HG03175 (cell line): ENCODE data around the gene C1orf35.
A peak's percentile ranks its signal among the peaks of the same experiment; 100 is the strongest.

Source experiments
- ATAC-seq: cut with Tn5 transposase; IDR thresholded peaks from one replicate; pipeline ENCODE4 v1.9.1; 2021; ENCODE audit warnings: mild to moderate bottlenecking, moderate library complexity; ENCODE audit not compliant: unreplicated experiment

Gene C1orf35

DNA sequence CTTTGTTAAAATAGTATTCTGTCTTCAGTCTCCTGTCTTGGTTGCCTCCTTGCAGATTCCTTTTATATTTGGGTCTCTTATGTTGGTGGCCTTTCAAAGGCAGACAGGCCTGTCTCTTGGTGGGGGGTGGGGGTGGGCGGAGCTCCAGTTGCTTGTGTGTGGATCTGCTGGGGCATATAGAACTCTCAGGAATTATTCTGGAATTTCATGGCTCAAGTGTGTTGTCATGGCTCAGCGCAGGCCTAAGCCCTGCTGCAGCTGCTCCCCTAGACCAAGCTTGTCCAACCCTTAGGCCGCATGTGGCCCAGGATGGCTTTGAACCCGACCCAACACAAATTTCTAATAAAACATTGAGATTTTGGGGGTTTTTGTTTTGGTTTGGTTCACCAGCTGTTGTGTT, 8.0 kb downstream of the C1orf35 start:
- no peak for ATAC-seq

DNA sequence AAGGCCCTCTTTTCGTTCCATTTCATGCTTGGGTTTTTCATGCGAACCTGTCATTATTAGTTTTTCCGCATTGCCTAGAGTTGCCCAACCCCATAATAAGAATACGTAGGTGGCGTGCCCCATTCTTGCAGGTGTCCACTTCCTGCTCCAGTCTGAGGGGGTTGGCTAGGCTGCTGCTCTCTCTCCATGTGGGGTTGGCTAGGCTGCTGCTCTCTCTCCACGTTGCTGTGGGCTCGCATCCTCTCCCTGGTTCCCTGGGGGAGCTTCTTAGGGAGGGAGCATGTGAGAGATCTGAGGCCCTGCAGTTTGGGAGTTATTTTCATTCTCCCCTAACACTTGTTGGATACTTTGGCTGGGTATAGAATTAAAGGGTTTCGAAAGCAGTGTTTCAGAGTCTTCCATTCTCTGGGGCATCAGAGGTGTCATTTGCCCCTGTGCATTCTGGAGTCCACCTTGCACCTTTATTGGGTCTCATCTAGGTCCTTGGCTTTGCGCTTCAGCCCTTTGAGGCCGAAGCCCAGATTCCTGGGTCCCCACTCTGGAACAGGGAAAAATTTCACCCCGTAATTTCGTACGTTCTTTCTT, 8.6 kb downstream of the C1orf35 start:
- ATAC-seq = no peak

DNA sequence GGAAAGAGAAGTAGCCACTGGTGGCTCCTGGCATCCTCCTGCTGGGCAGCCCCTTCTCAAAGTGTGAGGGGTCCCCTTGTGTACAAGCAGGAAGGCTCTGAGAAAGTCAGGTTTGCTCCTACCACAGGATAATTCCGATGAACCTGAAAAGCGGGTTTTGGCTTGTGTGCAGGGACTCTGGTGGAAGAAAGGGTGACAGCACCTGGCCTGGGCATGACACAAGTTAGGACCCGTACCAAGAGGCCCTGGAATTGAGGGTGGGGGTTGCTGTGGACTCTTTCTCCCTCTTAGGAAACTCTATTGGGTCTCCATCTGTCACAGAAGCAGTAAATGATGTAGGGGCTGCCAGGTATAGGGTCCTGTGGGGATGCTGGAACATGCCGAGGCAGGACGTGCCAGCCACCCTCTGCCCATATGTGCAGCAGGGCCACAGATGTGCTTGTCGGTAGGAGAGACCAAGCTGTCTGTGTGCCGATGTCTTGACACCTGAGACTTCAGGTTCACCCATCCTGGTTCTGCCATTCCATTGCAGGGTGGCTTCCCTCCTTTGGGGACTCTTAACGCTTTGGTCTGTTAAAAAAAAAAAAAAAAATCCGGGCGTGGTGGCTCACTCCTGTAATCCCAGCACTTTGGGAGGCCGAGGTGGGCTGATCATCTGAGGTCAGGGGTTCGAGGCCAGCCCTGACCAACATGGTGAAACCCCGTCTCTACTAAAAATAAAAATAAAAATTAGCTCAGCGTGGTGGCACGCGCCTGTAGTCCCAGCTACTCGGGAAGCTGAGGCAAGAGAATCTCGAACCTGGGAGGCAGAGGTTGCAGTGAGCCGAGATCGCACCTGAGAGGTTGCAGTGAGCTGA, 9.8 kb downstream of the C1orf35 start:
- ATAC-seq = no peak

DNA sequence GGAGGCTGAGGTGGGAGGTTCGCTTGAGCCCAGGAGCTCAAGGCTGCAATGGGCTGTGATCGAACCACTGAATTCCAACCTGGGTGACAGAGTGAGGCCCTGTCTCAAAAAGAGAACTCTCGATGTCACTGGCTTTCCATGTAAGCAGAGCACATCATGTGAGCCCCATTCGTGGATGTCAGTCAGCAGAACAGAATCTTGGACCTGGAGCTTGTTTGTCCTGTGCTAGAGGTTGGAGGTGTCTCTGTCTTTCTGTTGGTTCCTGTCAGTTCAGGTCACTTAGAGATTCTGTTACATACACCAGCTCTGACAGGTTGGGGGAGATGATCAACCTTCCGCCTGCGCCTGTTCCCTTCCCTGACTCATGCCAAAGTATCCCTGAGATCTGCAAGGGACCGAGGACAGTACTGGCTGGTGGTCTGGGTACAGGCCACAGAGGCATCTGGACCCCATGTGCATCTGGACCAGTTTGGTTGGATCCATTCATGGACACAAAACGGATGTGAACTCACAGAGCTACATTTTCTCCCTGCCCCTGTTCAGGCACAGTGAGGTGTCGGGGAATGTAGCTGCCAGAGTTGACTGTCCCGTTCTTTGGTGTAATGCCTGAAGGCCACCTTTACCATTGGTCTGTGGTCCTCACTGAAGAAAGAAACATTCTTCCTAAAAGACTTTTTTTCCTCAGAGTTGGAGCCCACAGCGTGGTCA, 10.6 kb downstream of the C1orf35 start:
- no peak for ATAC-seq

DNA sequence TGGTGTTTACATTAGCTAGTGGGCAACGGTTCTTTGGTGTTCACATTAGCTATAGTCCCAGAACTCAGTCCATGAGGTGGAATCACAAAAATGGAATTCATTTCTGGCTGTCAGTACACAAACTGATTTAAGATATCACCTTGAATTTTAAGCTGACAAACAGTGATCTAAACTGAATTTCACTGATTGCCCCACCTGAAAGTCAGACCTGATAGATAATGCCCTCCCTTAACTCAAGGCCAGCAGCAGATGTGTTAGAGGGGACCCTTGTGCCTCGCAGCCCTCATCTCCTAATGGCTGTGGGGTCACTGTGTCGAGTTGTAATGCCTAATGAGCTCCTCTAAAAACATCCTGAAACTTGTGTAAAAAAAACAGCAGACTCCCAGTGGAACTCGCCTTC, 12.0 kb downstream of the C1orf35 start:
- no peak for ATAC-seq

DNA sequence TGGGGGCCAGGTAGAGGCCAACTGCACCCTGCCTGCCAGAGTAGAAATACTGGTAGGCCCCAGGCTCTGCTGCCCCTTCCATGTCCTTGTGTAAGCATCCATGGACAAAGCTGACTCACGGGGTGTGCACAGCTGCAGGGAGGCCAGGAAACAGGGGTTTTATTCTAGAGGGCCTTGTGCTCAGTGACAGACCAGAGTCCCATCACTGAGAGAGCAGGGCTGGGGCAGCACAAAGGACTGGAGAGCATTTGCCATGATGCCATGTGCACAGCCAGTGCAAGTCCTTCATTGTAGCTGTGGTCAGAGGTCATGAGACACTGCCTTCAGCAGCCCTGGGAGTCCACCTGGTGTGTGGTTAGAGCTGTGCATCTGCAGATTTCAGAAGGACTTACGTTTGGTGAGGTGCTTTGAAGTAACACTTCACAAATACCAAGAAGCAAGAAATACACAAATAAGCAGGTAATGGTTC, 12.5 kb downstream of the C1orf35 start:
- ATAC-seq = no peak

DNA sequence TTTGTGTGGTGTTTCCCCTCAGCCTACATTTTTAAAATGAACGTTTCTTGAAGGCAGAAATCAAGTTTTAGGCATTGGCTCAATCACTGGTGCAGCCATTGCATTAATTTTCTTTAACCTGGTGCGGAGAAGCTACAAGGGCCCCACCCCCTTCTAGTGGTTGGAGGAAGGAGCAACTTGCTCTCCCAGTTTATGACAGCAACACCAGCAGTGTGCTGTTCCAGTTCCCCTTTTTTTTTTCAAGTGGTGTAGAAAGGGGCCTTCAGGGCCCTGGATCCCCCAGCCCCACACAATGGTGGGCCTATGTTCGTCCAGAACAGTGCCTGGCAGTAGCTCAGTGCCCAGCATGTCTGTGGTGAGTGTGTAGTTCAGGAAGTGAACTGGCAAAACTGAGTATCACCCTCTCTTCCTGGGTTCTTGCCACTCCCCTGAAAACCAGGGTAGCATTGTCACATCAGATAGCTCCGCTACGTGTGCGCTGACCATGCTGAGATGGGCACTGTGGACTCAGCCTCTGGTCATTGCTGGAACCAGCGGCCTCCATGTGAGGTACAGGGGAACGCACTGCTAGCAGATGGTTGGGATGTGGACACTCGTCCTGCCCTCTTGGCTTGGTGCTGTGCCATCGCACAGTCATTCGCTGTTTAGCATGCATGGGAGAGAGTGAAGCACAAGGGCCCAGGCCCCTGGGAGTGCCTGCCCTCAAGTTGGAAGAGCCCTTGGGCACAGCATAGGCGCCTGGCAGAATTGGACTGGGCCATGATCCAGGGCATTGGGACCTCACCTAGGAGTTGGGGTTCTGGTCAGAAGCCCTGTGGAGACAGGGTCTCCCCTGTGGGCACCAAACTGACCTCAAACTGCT, 13.4 kb downstream of the C1orf35 start:
- no peak for ATAC-seq

DNA sequence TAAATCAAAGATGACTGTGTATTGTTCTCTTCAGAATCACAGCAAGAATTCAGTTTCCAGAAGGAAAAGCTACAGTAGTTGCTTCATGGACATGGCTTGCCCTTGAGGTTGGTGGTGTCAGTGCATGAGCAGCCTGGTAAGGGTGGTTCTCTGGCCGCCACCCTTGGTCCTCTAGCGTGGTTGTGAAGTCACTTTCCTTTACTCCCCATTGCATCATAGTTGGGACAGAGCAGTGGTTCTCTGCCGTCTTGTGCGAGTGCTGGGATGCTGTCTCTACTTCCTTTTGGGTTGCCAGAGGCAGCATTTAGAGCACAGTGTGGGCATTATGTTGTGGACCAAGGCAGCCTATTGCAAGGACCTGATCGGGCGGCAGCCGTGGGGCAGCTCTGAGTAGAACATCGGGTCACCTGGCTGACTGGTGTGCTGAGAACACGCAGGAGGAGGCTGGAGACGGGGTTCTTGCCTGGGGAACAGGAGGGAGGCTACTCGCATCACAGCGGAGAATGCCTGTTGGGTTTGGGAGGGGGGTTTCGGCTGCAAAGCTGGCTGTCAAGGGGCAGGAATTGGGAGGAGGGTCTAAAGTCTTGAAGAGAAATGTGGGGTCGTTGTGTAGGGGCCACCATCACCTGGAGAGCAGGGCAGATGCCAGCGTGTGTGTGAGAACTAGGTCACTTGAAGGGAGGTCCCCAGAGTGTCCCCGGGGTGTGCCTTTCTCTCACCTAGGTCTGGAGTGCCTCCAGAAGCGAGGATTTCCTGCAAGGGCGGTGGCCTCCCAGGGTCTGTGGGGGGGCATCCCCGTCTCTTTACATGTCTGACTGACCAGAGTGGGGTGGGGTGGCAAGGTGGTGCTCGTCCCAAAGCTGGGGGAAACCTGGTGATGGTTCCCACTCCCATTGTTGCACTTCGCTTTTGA, 14.3 kb downstream of the C1orf35 start:
- ATAC-seq = no peak

DNA sequence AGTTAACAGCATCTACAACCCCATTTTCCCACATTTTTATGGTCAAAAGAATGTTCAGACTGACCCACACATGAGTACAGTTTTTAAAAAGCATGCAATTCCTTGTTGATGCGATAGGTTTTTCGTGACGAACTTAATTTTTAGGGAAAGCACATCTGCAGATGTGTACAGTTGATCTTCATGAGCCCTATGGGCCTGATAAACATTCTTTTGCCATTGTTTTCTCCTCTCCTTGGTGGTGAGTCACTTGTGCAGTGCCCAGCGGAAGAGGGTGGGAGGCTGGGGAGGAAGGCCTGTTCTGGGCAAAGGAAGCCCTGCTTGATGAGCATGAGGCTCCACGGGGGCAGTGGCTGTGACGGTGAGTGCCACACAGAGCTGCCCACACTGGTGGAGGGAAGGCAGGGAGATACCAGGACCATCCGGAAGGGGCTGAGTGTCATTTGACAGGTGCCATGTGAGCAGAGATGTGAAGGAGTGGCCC, 15.3 kb downstream of the C1orf35 start:
- no peak for ATAC-seq

DNA sequence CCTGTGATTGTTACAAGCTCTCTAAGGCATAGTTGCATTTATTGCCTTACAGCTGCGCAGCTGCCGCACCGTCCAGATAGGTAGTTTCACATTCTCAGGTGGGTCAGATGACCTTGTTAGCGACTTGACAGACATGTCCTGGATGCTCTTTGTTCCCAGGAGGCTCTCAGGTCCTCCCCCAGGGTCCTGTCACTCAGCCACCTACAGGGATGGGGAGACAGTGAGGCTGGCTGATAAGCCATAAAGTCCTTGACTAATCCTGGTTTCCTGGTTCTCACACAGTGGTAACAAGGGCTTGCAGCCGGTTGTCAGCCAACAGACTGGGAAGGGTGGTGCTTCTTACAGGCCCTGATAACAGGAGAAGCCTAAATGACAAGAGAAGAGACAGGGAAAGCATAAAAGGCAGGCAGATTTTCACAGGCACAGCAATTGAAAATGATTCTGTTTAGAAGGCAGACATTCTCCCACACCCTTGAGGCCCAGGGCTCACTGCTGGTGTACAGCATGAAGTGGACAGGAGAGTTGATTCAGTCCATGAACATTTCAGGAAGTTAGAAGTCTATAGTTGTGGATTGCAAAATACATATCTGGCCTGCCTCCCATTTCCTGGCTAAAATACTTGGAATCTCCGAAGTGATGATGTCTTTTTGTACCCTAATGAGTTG, 17.7 kb downstream of the C1orf35 start:
- ATAC-seq = no peak

DNA sequence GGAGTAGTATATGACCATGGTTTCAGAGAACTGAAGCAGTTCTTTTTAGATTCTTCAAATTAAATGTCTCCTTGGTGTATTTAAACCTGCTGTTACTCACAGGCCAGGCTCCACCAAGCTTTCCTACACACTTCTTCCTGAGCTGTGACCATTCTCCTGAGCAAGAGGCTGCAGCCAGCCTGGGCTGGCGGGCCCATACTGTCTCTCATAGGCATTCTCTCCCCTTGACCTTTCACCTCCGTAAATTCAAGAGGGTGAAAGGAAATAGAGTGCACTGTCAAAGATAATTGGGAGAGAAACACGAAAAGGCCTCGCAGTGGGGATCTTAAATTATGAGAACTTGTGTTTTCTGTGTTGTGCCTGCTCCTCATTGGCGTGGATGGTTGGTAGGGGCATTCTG, 18.3 kb downstream of the C1orf35 start:
- no peak for ATAC-seq

DNA sequence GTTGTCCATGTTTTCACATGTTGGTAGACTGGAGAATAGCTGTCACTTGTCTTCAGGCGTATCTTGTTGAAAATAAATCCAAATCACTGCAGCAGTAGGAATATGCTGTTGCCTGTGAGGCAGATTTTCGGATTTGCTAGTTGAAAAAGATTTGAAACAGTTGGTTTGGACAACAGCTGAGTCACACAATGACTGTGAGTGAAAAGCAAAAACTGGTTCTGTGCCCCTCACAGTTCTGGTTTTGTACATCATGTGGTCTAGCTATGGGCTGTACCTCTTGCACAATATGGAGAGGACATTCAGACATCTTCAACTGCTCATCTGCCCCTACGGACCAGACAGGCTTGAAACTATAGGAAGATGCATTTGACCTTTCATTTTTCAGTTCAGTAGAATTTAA, 18.8 kb downstream of the C1orf35 start:
- no peak for ATAC-seq

DNA sequence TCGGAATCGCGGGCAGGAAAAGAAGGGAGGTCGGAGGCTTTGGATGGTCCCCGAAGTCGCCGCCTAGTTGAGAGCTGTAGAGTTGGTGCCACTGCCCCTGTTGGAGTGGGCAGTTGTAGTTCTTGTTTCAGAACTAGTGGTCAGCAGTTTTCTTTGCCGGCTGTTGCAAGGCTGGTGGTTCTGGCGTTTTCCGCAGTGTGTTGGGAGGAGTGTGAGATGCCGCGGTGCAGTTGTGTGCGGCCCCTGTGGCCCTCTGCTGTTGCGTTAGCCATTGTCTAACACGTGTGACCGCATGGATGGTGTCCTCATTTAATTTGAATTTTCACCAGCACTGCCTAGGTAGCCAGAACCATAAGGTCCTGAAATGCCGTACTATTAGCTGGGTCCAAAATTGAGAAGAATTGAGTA, 19.2 kb downstream of the C1orf35 start:
- ATAC-seq = no peak

DNA sequence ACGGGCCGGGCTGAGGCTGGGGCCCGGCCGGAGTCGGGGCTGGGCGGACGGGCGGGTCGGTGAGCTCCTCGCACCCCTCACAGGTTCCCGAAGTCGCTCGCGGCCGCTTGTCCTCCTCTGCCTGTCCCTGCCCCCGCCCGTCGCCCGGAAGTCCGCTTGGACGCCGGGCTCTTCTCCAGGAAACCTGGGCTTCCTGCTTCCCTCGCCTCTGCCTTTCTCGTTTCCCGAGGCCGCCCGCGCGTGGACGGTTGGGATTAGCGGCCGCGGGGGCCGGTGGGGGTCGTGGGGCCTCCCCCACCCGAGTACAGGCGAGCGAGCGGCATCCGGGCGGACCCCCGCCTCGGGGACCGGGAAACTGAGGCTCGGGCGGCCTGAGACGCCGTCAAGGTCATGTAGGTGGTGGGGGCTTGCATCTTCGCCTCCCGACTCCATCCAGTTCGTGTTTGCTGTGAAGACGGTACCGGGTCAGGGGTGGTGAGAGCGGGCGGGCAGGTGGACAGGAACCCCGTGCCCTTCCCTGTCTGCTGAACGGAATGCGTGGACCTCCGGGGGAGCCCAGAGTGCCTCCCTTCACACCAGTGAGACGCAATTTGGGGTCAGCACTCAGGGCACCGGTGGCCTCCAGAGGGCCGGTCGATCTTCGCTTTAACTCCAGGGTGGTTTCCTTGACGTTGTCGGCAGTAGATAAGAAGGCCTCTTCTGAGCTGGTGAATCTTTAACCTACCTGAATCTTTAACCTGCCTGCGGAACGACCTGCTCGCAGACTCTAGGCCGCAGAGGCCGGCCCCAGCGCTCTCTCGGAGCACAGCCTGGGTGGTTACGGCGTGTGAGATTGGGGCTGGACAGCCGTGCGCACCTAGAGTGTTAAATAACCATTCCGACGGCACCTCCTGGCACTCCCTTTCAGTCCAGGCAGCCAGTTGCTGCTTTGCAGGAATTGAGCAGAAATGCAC, 19.9 kb downstream of the C1orf35 start:
- ATAC-seq = peak; percentile 22

DNA sequence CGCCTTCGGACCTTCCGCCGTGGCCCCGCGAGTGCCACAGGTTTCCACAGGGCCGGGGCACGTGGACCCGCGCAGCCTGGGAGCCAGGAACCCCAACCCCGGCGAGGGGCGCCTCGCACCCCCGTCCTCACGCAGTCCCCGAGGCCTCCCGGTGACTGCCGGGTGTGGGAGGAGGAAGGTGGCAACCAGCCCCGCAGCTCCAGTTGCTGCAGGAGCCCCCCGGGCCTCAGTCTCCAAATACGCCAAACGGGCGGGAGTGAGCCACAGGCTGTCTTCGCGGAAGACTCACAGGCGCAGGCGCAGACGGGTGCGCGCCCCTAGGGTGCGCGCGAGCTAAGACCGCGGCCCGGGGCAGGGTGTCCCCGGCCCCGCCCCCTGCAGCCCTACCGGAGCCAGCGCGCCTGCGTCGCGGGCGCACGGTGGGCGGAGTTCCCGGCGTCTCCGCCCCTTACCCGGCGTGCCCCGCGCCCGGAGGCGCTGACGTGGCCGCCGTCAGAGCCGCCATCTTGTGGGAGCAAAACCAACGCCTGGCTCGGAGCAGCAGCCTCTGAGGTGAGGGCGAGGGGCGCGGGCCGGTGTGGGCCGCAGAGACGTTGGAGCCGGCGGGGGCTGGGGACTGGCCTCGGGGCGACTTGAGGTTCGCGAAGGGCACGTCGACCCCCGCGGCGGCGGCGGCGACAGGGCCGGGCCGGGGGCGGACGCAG, 20.8 kb downstream of the C1orf35 start, which contains the start of gene ARF1:
Gene ARF1, plus strand, starts transcription at position 495 of the 704 bp plus-strand sequence. CDS start 14,407 bp downstream, outside the sequence.
- ATAC-seq = peak; percentile 77

DNA sequence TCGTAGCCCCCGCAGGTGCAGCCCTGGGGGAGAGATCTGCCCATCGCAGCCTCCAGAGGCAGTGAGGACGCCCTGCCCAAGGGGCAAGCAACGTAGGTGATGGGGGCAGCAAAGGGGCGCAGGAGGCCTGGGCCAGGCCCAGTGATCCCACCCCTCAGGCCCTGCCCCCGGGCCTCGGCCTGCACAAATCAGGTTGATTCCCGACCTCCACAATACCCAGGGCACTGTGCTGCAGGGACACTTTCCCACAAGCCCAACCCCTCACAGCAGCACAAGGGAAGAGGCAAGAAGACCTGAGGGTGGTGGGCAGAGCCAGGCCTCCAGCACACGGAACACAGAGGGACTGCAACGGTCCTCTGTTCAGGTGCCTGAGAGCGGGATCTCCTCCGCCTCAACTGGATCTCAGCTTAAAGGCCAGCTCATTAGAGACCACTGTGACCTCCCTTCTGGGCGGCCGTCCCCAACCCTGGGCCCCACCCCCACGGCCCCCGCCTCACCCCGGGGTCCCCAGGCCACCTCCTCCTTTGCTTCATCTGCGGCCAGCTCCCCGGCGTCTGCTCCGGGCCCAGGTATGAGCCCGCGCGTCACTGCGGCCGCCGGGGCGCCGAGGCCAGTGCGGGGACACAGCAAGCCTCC, 21.4 kb downstream of the C1orf35 start:
- ATAC-seq = peak; percentile 26

DNA sequence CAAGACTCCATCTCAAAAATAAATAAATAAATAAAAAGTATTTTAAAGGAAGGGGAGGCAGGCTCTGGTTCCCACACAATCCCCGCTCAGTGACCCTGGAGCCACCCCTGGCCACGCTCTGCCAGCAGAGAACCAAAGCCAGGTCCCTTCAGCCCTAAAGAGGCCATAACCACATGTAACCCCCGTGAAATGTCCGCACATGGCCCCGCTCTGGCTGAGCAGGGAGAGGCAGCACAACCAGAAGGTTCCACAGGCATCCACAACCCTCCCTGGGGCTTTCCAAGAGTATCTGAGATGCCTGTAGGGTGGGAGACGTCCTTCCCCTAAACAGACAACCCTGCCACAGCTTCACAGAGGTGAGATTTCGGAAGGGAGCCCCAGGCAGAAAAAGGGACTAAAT, 22.0 kb downstream of the C1orf35 start:
- no peak for ATAC-seq
